WTC11 (cell line): Measurements from ENCODE around the gene FER. TPM values are rescaled to one million over a fixed set of nuclear protein-coding genes. Genes with fewer than 3 reads are reported as not detected.

Experiments
- ATAC-seq: fragments of 200-7000 bp; cut with Tn5 transposase; 2 replicates; pipeline ENCODE4 v1.10.0; 2021; ENCODE audit warnings: mild to moderate bottlenecking, moderate library complexity
- CTCF ChIA-PET: fragments of 300-600 bp; sonication (Branson Sonifier 250); formaldehyde crosslinking; loops from one replicate; lab custom pipeline; 2021; ENCODE audit warnings: antibody characterized with exemption; lab: Charles Lee
- POLR2A ChIA-PET: fragments of 350-600 bp; sonication (Branson Sonifier 250); formaldehyde crosslinking; loops from one replicate; lab custom pipeline; 2021; ENCODE audit warnings: antibody characterized with exemption; lab: Charles Lee
- DNase-seq: peaks from one replicate; pipeline ENCODE4 v3.0.0; 2021; ENCODE audit warnings: low spot score
- H3K27ac Mint-ChIP-seq: 2 replicates; pipeline ENCODE4 v1.8.0; 2021; ENCODE audit warnings: mixed read lengths
- H3K27me3 Mint-ChIP-seq: 2 replicates; pipeline ENCODE4 v1.8.0; 2021; ENCODE audit warnings: low read depth, mild to moderate bottlenecking, moderate library complexity, mixed read lengths
- H3K36me3 Mint-ChIP-seq: 2 replicates; pipeline ENCODE4 v1.8.0; 2021; ENCODE audit warnings: mixed read lengths
- H3K4me1 Mint-ChIP-seq: 2 replicates; pipeline ENCODE4 v1.8.0; 2022; ENCODE audit warnings: mixed read lengths
- H3K4me3 Mint-ChIP-seq: 2 replicates; pipeline ENCODE4 v1.8.0; 2021; ENCODE audit warnings: mild to moderate bottlenecking, moderate library complexity, mixed read lengths
- H3K9me3 Mint-ChIP-seq: 2 replicates; pipeline ENCODE4 v1.8.0; 2021; ENCODE audit warnings: mixed read lengths
- AR ChIP-seq: fragments of 250-450 bp; sonication (Bioruptor Pico); IDR thresholded peaks from 2 replicates; pipeline ENCODE4 v1.9.0; 2021; ENCODE audit warnings: mild to moderate bottlenecking
- ATF3 ChIP-seq: sonication (generic); formaldehyde crosslinking; conservative IDR thresholded peaks from 2 replicates; pipeline ENCODE4 v1.8.1; 2022; ENCODE audit warnings: mild to moderate bottlenecking, missing genetic modification reagents
- CDX4 ChIP-seq: fragments of 250-450 bp; sonication (Bioruptor Pico); IDR thresholded peaks from 2 replicates; pipeline ENCODE4 v1.9.0; 2021; ENCODE audit warnings: moderate library complexity, mild to moderate bottlenecking, inconsistent platforms, borderline replicate concordance
- ELF4 ChIP-seq: sonication (generic); formaldehyde crosslinking; IDR thresholded peaks from 2 replicates; pipeline ENCODE4 v1.8.1; 2022; ENCODE audit warnings: low read depth, mild to moderate bottlenecking, moderate library complexity, missing genetic modification reagents
- FOXJ3 ChIP-seq: sonication (generic); formaldehyde crosslinking; IDR thresholded peaks from 2 replicates; pipeline ENCODE4 v1.9.0; 2021; ENCODE audit warnings: missing genetic modification reagents, mild to moderate bottlenecking, borderline replicate concordance
- FOXP4 ChIP-seq: sonication (generic); formaldehyde crosslinking; IDR thresholded peaks from 2 replicates; pipeline ENCODE4 v1.8.0; 2022; ENCODE audit warnings: mild to moderate bottlenecking, missing genetic modification reagents
- HMGA2 ChIP-seq: fragments of 250-450 bp; sonication (Bioruptor Pico); IDR thresholded peaks from 2 replicates; pipeline ENCODE4 v1.4.0; 2021; ENCODE audit warnings: mild to moderate bottlenecking, moderate library complexity
- MXD4 ChIP-seq: fragments of 250-450 bp; sonication (Bioruptor Pico); IDR thresholded peaks from 2 replicates; pipeline ENCODE4 v1.8.0; 2021; ENCODE audit warnings: mild to moderate bottlenecking, moderate library complexity, borderline replicate concordance
- OVOL2 ChIP-seq: fragments of 250-450 bp; sonication (Bioruptor Pico); IDR thresholded peaks from 2 replicates; pipeline ENCODE4 v1.9.0; 2021; ENCODE audit warnings: mild to moderate bottlenecking, borderline replicate concordance
- PREB ChIP-seq: sonication (generic); formaldehyde crosslinking; IDR thresholded peaks from 2 replicates; pipeline ENCODE4 v1.8.1; 2022; ENCODE audit warnings: mild to moderate bottlenecking, missing genetic modification reagents, moderate library complexity, borderline replicate concordance
- RELA ChIP-seq: sonication (generic); formaldehyde crosslinking; IDR thresholded peaks from 2 replicates; pipeline ENCODE4 v1.8.1; 2022; ENCODE audit warnings: missing genetic modification reagents, mild to moderate bottlenecking, borderline replicate concordance
- TCF7 ChIP-seq: sonication (generic); formaldehyde crosslinking; IDR thresholded peaks from 2 replicates; pipeline ENCODE4 v1.8.0; 2022; ENCODE audit warnings: mild to moderate bottlenecking, low read depth, missing genetic modification reagents, moderate library complexity
- TEAD1 ChIP-seq: sonication (generic); formaldehyde crosslinking; IDR thresholded peaks from 2 replicates; pipeline ENCODE4 v1.8.0; 2022; ENCODE audit warnings: mild to moderate bottlenecking, missing genetic modification reagents
- TP53 ChIP-seq: sonication (generic); formaldehyde crosslinking; IDR thresholded peaks from 2 replicates; pipeline ENCODE4 v1.8.1; 2023; ENCODE audit warnings: mild to moderate bottlenecking, missing genetic modification reagents
- ZNF138 ChIP-seq: sonication (generic); formaldehyde crosslinking; conservative IDR thresholded peaks from 2 replicates; pipeline ENCODE4 v1.8.1; 2022; ENCODE audit warnings: mild to moderate bottlenecking, moderate library complexity, missing genetic modification reagents
- ZNF317 ChIP-seq: sonication (generic); formaldehyde crosslinking; IDR thresholded peaks from 2 replicates; pipeline ENCODE4 v1.8.1; 2023; ENCODE audit warnings: low read depth, mild to moderate bottlenecking, moderate library complexity, missing genetic modification reagents, borderline replicate concordance
- ZNF396 ChIP-seq: fragments of 250-450 bp; sonication (Bioruptor Pico); IDR thresholded peaks from 2 replicates; pipeline ENCODE4 v1.8.0; 2021; ENCODE audit warnings: mild to moderate bottlenecking, moderate library complexity, borderline replicate concordance
- total RNA-seq: library from RNA; stranded (reverse); gene quantifications from 3 replicates; pipeline ENCODE4 v1.2.3, GENCODE V29; 2021

The FER gene
- total RNA-seq, 1 experiment from 2014 or later, result 13.8 TPM

GRCh38 chr5:109030360-109031143, 282.9 kb downstream of the FER start:
- ATAC-seq, result no peak
- DNase-seq, result no peak
- ChIA-PET POLR2A (no interaction called here), CTCF (no interaction called here)
- Mint-ChIP-seq H3K9me3 (no peaks in the 10 kb centered on the region), H3K4me3 (no peak overlapping the region), H3K27me3 (no peaks in the 10 kb centered on the region), H3K4me1 (no peaks in the 10 kb centered on the region), H3K27ac (no peak overlapping the region; the same call in 1 of the 2 replicates), H3K36me3 (no peaks in the 10 kb centered on the region)
- TF ChIP-seq TP53 (CRISPR knock-in tag), result no peak

GRCh38 chr5:109034306-109034705, 286.6 kb downstream of the FER start:
- POLR2A ChIA-PET, result no interaction called here
- ATAC-seq, result no peak
- H3K4me3 Mint-ChIP-seq, result no peak overlapping the region
- H3K36me3 Mint-ChIP-seq, result no peaks in the 10 kb centered on the region
- no peaks in the 10 kb centered on the region for H3K27me3 Mint-ChIP-seq
- no peaks in the 10 kb centered on the region for H3K4me1 Mint-ChIP-seq
- no peak overlapping the region for H3K27ac Mint-ChIP-seq
- TF ChIP-seq ZNF317 (CRISPR knock-in tag), result no peak
- no peak for TF ChIP-seq FOXP4 (CRISPR knock-in tag)
- TF ChIP-seq TCF7 (CRISPR knock-in tag), result no peak
- TF ChIP-seq CDX4 (CRISPR knock-in tag), result no peak
- TF ChIP-seq MXD4 (CRISPR knock-in tag), result no peak
- TF ChIP-seq ELF4, result no peak
- no peak for TF ChIP-seq PREB (CRISPR knock-in tag)
- CTCF ChIA-PET, result no interaction called here
- H3K9me3 Mint-ChIP-seq, result no peaks in the 10 kb centered on the region
- DNase-seq, result no peak

GRCh38 chr5:109035436-109035835, 287.7 kb downstream of the FER start:
- no peaks in the 10 kb centered on the region for H3K4me1 Mint-ChIP-seq

GRCh38 chr5:109038209-109038840, 290.6 kb downstream of the FER start:
- no peaks in the 10 kb centered on the region for H3K4me1 Mint-ChIP-seq
- POLR2A ChIA-PET, result no interaction called here
- no peak overlapping the region for H3K27ac Mint-ChIP-seq
- no peak for DNase-seq
- no peak overlapping the region for H3K4me3 Mint-ChIP-seq
- no peak for ATAC-seq
- CTCF ChIA-PET, result no interaction called here
- no peaks in the 10 kb centered on the region for H3K9me3 Mint-ChIP-seq
- H3K36me3 Mint-ChIP-seq, result no peaks in the 10 kb centered on the region
- no peaks in the 10 kb centered on the region for H3K27me3 Mint-ChIP-seq
- TF ChIP-seq ATF3 (CRISPR knock-in tag), result no peak
- TF ChIP-seq RELA (CRISPR knock-in tag), result no peak
- TF ChIP-seq ZNF138, result no peak
- TF ChIP-seq OVOL2, result no peak
- TF ChIP-seq FOXJ3 (CRISPR knock-in tag), result no peak
- TF ChIP-seq FOXP4 (CRISPR knock-in tag), result no peak
- no peak for TF ChIP-seq TEAD1 (CRISPR knock-in tag)
- no peak for TF ChIP-seq CDX4 (CRISPR knock-in tag)
- TF ChIP-seq AR (CRISPR knock-in tag), result no peak

More at GRCh38 chr5:109035436-109035835, 287.7 kb downstream of the FER start:
- CTCF ChIA-PET, result no interaction called here
- POLR2A ChIA-PET, result no interaction called here
- H3K27ac Mint-ChIP-seq, result no peak overlapping the region
- DNase-seq (no peak), ATAC-seq (no peak)
- TF ChIP-seq ZNF396 (no peak), HMGA2 (CRISPR knock-in tag) (no peak)
- H3K27me3 Mint-ChIP-seq, result no peaks in the 10 kb centered on the region
- H3K36me3 Mint-ChIP-seq, result no peaks in the 10 kb centered on the region
- no peaks in the 10 kb centered on the region for H3K9me3 Mint-ChIP-seq
- no peak overlapping the region for H3K4me3 Mint-ChIP-seq
